GM18909 (cell line): Measurements from ENCODE around the gene TBL1XR1.

ENCODE experiments used
- ATAC-seq: cut with Tn5 transposase; IDR thresholded peaks from one replicate; pipeline ENCODE4 v1.9.1; 2021; ENCODE audit warnings: mild to moderate bottlenecking; ENCODE audit not compliant: unreplicated experiment, poor library complexity

Gene TBL1XR1

DNA sequence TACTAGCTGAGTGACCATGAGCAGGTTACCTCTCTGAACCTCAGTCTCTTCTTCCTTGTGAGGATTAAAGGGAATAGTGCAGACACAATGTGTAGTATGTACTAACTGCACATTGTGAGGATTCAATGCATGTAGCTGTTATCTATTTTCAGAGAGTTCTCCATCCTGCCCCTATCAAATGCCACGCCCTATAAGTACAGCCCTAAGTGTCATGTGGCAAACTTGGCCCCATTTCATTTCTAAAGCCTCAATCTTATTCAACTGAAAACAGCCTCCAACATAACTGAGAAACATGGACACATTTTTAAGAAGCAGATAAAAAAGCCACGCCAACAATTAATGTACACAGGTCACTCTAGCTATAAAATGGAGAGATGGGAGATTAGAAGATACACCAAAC is 220.0 kb downstream of the TBL1XR1 start:
- no peak for ATAC-seq

DNA sequence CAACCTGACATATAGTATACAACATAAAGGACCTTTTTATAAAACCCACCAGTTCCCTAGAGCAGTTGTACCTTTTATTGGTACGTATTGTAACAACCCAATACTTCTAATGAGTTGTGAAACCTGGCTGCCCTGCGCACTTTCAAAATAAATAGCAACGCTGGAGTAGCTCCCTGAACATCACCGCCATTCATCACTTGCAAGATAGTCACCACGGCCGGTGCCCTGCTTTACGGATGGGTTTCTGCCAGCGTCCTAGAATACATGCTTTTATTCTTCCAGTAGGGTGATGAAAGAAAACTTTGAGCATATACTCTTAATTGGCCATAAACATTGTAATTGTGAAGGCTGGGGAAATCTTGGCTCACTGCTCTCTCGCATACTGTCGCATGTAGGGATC is 220.7 kb downstream of the TBL1XR1 start:
- ATAC-seq: no peak

DNA sequence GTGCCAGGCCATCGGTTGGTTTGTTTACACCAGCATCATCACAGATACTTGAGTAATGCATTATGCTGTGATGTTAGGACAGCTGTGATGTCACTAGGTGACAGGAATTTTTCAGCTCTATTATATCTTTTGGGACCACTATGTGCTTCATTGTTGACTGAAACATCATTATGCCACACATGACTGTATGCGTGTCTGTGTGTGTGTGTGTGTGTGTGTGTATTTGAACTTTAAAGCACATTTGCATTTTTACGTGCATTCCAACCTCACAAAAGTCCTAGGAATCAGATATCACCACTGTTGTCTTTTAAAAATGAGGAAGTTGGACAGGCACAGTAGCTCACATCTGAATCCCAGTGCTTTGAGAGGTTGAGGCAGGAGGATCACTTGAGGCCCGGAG is 223.0 kb downstream of the TBL1XR1 start:
- no peak for ATAC-seq

DNA sequence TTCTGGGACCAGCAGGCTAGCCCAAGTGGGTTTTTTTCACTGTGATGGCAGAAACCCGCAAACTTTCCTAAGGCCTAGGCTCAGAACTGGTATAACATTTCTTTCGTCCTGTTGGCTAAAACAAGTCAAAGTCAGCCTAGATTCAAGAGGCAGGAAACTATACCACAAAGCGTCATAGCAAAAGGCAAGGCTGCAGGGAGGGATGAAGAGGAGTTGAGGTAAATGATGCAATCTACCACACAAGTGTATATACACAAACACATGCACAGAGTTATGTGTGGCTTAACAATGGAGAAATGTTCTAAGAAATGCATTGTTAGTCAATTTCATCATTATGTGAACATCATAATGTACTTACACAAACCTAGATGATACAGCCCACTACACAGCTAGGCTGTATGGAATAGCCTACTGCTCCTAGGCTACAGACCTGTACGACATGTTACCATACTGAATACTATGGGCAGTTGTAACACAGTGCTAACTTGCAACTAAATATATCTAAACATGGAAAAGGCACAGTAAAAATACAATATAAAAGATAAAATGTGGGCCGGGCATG is 225.6 kb downstream of the TBL1XR1 start:
- ATAC-seq: no peak

DNA sequence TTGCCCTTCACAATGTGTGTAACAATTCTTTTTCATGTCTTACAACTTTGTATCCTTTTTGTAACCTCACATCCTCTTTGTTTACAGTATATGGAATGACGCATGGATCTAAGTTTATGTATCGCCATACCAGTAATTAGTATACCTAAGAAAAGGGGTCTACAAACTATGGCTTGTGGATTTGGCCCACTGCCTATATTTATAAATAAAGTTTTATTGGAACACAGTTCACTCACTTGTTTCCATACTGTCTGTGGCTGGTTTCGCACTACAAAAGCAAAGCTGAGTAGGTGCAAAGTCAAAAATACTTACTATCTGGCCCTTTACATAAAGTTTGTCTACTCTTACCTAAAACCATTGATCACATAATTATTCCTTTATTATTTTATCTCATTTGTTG is 226.5 kb downstream of the TBL1XR1 start:
- no peak for ATAC-seq

DNA sequence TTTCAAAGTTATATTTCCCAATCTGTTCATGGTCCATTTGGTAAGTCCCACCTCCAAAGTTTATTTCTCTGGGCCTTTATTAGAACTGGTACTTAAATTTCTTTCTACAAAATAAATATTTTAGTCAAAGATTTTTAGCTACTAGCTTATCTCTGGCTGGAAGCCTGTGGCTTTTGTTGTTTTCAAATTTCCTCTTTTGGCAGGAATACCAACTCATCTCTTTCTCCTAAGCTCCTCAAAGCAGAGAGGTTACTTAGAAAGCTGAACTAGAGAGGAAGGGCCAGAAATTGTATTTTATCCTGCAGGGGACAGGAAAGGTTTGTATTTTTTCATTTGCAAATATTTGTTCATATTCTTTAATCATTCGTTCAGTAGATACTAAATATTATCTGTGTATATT is 227.8 kb downstream of the TBL1XR1 start:
- ATAC-seq: no peak
